Activated T-cell treated with anti-CD3 and anti-CD28 coated beads for 4 hours (primary cell): ENCODE measurements around the gene LY86.

ENCODE experiments used
- DNase-seq: peaks from one replicate; pipeline ENCODE4 v3.0.0-alpha.2; 2020

The LY86 gene

DNA sequence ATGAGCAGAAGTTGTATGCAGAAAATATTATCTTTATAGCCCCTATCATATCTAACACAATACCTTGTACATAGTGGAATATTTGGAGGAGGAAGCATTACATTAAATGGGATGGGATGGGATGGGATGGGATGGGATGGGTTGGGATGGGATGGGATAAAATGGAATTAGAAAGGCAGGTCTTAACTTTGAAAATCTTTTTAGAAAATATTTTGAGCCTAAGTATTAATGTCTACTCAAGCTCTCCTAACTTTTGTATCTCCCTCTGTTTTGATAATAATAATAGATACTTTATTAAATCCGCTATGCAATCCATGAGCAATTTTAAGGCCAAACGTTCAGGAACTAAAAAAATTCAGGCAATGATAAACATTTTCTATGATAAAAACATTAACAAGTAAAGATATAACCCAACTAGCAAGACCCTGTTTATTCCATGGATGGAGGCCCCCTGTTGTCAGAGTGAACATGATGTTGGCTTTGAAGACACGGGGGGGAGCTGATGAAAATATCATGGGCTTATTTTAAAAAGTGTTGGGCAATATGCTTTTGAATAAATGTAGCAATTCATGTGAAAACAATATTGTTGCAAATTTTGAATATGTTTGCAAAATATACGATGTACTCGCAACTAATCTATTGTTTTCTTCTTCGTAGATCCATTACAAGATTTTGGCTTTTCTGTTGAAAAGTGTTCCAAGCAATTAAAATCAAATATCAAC, 35.9 kb downstream of the LY86 start:
- DNase-seq, result no peak

DNA sequence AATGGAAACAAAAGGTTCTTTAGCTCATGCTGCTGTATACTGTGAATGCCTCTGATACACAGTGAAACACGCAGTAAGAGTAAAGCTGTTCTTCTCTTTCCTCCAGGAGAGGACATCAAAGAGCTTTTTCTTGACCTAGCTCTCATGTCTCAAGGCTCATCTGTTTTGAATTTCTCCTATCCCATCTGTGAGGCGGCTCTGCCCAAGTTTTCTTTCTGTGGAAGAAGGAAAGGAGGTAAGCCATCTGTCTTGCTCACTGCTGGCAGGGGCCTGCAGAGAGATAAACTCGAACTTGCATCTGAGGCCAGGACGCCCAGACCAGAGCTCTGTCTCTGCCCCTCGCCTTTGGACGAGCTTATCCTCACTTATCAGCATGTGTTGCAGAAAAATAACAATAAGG, 37.7 kb downstream of the LY86 start:
- no peak for DNase-seq

DNA sequence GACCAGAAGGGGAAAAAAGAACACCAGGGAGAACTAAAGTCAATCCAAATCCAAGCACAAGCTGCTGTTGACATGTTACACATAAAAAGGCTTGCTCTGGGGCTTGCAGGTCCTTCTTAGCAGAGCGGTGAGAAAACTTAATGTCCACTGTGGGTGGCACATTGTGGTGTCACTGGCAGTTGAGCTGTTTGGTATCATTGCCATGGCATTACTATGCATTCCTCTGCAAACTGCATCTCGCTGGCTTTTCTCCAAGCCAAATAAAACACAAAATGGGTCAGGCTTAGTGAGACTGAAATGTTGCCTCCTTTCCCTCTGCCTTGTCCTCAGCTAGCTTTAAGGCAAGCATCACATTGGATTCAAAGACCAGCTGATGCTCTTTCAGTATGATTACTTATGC, 40.9 kb downstream of the LY86 start:
- DNase-seq, result no peak

DNA sequence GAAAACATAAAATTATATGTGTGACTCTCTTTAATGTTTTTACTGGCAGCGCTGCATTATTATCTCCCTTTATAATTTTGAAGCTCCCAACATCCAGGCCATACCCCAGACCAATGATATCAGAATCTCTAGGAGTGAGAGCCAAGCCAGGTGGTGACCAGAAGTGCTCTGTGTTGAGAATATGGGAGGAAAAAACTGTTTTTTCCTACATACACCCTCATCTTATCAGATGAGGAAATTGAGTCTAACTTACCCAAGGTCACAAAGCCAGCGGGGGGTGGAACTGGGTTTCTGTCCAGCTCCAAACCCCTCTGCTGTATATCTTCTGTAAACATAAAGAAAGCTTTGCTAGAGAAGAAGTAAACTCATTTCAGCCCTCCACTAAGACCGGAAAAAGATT, 42.5 kb downstream of the LY86 start:
- DNase-seq, result no peak

DNA sequence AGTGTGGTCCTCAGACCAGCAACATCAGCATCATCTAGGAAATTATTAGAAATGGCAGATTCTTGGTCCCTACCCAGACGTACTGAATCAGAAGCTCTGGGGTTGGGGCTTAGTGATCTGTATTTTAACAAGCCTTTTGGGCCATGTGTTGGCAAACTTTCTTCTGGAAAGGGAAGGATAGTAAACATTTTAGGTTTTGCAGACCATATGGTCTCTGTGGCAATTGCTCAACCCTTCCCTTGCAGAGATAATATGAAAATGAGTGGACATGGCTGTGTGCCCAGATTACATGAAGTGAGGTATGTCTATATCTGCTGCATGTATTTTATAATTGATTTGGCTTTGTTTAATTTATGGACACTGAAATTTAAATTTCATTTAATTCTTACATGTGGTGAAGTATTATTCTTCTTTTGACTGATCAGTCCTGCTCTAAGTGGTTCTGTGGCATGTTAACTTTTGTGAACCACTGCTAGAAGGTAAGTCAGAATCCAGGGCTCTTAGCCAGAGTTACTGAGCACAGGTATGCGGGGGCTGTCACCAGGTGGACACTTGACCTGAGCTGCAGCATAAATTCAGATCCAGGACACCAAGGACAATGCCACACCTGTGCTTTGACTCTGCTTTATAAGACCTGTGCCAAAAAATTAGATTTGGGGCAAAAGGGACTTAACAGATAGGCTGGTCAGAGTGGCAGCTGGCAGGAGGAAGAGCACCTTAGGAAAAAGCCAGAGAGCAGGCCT, 43.2 kb downstream of the LY86 start:
- DNase-seq, result no peak

DNA sequence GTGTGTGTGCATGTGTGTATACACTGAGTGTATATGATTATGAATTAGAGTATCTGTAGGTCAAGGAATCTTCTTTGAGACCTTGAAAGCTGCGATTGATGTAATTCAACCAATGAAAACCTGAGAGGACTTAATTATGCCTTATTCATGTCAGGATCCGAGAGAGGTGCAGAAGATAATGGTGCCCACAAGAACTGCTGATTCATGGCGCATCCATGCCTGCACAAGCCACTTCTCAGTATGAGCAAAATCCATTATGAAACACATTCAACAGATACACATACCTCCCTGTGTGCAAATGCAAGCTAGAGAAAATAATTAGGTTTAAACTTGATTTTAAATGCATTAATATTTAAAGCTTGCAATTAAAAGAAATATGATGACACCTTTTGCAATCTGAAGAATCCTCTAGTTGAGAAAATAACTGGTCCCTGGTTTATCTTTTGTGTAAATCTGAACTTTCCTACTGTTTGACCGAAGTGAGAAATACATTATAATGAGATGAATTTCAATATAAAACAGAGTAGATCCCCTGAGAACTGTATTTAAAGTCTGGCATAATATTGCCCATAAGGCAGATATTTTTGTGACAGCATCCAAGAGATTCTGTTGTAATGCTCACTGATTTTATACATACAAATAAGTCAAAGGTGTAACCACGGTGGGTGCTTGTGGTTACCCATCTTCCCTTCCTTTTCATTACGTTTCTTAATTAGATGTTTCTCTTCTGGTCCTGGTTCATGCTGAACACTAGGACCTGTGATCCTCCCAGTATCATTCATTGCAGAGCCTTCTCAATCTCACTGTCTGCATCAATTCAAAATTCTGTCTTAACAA, 45.6 kb downstream of the LY86 start:
- DNase-seq, result no peak

DNA sequence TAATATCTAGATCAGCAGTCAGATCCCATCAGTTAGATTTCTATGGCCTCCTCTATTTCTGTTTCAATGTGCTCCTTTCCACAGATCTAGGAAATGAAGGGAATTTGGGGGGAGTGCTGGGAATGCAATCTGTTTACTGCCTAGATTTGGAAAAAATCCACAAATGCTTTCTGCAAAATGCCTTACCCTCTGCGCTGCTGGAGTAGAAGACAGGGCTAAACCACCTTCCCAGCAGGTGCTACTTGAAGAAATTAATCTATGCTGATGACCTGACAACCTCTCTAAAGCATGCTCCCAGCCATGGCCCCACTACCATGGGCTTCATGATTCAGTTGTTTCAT, 46.2 kb downstream of the LY86 start:
- no peak for DNase-seq

DNA sequence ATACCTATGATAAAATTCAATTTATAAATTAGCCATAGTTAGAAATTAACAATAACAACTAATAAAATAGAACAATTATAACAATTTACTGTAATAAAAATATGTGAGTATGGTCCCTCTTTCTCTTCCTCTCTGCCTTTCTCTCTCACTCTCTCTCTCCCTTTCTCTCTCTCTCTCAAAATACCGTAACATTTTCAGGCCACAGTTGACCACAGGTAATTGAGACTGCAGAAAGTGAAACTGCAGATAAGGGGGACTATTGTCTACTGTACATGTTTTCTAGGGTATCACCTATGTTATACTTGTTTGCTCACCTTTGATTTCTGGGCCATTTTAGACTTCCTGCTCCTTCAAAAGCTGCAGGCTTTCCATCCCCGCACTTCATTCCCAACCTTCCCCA, 46.8 kb downstream of the LY86 start:
- DNase-seq, result no peak

DNA sequence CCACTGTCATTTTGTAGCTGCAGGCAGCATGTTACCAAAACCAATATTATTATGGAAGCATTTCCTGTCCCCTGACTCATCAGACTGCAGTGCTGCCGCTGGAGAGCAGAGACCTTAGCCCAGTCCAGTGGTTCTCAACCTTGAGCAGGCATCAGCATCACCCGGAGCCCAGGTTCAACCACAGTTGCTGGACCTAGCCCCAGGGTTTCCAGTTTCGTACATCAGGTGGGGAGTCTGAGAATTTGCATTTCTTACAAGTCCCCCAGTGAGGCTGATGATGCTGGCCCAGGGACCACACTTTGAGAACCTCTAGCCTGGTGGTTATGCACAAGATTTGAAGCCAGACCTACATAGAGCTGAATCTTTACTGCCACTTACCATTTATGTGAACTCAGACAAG, 47.3 kb downstream of the LY86 start:
- no peak for DNase-seq

DNA sequence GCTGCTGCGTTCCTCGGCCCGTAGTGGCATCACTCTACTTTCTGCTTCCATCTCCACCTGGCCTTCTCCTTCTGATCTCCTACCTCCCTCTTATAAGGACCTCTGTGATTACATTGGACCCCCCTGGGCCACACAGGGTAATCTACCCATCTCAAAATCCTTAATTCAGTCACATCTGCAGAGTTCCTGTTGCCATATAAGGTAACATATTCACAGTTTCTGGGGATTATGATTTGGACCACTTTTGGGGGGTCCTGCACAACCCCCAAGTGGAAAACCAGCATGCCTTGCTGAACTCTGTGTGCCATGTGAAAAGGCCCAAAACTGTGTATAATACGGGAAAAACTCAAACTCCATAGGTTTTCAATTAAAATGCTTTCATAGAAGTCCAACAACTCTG, 51.1 kb downstream of the LY86 start:
- DNase-seq, result no peak

DNA sequence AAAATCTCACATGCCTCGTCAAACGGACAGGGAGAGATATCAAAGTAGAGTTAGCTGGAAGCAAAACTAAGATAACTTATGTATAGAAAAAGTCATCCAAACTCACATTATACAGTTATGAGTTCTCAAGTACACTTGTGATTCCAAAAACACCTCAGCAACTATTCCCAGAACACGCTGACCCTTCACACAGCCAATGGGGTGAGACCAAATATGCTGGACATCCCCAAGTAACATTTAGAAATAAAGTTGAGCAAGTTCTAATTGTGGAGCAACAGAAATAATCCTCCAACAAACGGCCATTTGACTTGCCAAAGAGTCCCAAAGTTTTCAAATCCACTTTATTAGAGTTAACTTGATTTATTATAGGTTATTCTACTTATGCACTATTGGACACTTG, 52.4 kb downstream of the LY86 start:
- no peak for DNase-seq

DNA sequence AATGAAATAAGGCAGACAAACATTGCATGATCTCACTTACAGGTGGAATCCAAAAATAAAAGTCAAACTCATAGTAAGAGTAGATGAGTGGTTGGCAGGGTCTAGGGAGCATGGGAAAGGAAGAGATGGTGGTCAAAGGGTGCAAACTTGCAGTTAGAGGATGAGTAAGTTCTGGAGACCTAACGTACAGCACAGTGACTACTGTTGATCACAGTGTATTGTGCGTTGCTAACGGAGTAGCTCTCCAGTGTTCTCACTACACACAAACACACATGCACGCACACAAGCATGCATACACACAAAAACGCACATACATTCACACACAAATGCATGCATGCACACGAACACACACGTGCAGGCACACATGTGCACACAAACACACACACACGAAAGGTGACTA, 54.9 kb downstream of the LY86 start:
- DNase-seq, result no peak

DNA sequence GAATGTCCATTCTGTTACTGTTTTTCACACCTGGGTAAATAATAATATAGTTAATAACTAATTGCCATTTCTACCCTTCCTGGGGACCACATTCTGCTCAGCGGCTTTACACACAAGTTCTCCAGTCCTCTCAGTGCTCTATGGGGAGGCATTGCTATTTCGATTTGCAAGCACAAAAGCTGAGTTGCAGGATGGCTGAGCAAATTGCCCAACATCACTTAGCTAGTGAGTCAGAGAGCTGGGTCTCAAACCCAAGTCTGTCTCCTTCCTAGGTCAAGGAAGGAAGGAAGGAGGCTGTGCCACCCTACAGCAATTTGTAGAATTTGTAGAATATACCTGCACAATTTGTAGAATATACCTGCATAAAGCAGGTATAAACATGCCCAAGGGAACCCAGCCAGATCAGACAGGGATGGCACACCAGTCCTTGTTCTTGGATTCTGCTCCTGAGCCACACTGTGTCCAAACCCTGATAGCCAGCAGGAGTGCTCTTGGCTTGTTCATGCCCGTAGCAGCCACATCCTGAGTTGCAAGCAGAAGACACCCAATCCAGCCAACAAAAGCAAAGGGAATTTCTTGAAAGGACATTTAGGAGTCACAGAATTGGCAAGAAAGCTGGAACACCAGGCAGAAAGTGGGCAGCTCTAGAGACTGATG, 56.9 kb downstream of the LY86 start:
- DNase-seq, result no peak

DNA sequence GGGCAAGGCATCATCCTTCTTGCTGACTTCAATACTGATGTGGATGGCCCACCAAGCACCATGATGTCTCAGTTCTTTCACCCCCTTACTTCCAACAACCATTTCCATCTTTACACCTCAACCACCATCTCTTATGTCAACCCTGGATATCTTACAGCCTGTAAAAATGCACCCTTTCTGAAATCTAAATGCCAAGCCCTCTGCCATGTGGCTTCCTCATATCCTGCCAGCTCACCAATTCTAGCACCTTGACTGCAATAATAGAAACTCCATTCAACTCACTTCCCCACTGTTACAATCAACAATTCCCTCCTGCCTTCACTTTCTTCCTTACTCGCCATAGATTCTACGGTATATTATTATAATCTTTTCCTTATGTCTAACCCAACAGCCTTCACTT, 57.9 kb downstream of the LY86 start:
- no peak for DNase-seq

DNA sequence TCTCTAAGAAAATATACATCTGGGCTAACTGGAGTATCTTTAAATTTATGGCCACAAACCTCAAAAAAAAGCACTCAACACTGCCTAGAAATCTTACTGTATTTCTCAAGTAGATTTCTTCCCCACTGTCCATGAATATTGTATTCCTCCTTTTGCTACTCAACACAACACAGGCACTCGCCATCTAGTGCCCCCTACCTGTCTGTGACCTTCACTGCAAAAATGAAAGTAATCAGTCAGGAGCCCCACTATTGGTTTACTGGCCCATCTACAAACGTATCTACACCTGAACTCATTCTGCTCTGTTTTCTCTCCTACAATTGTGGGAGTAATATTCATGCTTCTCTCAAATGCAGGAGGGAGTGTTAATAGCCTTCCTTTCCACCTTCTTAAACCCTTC, 58.3 kb downstream of the LY86 start:
- DNase-seq, result no peak

DNA sequence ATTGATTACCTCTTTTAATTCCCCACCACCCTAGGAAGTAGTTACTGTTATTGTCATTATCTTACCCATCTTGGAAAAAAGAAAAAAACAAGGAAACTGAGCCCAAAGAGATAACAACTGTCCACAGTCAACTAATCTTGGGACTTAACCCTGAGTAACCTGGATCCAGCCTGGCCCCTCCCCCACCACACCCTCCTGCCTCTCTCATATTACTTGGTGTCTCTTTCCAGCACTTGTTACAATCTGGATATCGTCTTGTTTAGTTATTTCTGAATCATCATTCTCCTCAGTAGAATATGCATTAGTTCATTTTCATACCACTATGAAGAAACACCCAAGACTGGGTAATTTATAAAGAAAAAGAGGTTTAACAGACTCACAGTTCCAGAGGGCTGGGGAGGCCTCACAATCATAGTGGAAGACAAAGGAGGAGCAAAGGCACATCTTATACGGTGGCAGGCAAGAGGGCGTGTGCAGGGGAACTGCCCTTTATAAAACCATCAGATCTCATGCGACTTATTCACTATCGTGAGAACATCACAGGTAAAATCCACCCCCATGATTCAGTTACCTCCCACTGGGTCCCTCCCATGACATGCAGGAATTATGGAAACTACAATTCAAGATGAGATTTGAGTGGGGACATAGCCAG, 60.3 kb downstream of the LY86 start:
- no peak for DNase-seq

DNA sequence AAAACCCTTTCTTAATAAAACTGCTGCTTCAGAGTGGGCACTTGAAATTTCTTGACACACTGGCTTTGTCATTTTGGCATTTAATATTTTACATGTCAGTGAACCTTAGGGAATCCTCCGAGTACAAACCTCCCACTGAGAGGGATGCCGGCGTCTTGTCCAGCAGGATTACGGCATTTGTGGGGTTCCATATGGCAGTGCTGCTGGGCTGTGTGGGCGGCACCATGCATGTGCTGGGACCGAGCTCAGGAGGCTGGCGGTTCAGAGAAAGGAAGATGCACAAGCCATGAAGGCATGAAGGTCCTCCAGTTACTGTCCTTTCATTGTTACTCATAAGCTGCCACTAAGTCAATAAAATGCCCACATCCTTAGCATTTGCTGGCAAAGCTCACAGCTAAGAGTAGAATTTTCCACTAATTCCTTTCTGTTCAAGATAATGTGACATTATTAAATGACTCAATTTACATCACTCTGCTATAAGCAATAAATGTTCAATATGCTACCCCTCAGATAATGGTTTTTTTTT, 61.4 kb downstream of the LY86 start:
- no peak for DNase-seq

DNA sequence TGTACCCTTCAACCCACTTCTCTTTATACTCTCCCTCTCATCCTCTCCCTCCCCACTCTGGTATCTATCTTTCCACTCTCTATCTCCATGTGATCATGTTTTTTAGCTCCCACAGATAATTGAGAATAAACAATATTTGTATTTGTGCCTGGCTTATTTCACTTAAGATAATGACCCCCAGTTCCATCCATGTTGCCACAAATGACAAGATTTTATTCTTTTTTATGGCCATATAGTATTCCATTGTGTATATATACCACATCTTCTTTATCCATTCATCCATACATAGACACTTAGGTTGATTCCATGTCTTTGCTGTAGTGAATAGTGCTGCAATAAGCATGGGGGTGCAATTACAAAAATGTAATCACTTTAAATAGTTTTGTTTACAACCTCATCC, 62.3 kb downstream of the LY86 start:
- no peak for DNase-seq

DNA sequence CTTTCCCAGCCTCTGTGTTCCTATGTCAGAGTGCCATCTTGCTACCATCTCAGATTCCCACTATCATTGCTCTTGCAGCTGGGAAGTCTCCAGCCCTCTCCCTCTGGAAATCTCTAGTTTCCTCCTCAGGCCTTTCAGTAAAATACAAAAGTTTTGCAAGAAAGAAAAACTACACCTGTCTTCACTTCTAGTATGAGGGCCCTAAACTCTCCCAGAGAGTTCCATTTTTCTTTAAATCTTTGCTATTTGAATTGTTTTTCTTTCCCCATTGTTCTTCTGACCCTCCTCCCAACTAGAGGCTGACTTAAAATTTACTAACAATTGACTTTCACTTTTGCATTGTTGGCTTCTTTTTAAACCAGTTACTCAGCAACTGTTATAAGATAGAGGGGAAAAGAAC, 62.8 kb downstream of the LY86 start:
- DNase-seq, result no peak

DNA sequence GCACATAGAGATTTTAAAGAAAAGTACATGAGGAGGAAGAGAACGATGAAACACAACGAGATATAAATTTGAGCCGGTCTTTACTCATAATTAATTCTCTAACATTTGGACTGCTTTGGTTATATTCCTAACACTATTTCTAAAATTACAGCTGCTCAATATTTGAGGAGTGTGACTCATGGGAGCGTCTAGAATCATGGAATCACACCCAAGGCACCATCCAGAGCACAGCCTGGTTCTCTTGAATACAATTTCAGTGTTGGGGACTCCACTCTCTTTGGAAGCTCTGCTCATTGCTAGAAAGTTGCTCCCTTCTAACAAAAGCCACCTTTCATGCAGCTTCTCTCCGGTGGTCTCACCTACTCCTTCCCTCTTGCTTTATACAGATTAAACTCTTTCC, 64.4 kb downstream of the LY86 start:
- no peak for DNase-seq

DNA sequence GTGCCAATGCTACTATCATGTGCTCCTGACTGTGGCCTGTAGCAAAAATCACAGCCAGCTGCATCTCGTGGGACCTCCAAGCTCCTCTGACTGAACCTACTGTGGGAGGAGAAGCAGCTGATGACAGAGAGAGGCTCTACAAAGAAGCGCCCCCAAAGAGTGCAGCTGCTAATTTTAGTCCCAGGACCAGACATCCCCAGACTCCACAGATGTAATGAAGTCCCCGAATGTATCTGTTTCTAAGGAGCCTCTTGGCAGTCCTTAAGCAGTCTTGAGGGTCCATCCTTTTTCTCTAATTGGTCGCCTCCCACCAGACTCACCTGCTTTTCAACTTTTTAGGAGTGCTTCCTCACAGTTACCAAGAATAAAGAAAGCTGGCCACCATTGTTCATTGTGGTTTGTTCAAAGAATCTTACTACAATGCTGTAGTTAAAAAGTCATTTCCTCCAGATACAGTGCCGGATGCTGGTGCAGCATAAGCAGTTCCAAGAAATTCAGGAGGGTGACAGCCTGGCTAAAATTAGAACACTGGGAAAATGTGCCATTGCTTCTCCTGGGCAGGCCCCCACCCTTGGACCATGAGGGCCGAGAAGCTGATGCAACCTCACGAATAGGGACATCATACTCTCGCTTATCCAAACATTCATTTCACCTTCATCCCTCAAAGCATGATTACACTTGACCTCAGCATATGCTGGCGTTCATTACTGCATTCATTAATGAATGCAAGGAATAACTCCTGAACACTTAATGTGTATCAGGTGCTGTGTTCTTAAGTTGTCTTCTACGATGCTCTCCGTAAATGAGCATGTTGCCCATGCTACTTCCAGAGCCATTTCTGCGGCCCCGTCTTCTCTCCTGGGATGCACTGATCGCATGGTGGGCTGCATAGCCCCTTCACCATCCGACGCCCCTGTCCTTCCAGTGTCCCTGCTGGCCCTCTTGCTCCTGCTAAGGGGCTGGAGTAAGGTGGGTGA, 66.4 kb downstream of the LY86 start:
- DNase-seq, result peak; percentile 34
